Measurements from ENCODE around the gene ANKRD30A. TPM values are rescaled to one million over a fixed set of nuclear protein-coding genes. Genes with fewer than 3 reads are reported as not detected.

Gene ANKRD30A
- total RNA-seq, 4 donors from 2014 or later = not detected

- TF ChIP-seq POLR2AphosphoS5 (IDR thresholded peaks at IDR 0.05) (no peak), POLR2A (IDR thresholded peaks at IDR 0.05; ENCODE audit: low read depth) (no peak), EP300 (IDR thresholded peaks at IDR 0.05) (no peak), CTCF (IDR thresholded peaks at IDR 0.05) (no peak)
- DNase-seq (ENCODE audit: extremely low spot score) = no peak
- Histone ChIP-seq H3K9me3 (no peaks in the 10 kb centered on the region), H3K4me3 (no peak overlapping the region), H3K4me1 (no peaks in the 10 kb centered on the region), H3K36me3 (no peaks in the 10 kb centered on the region), H3K27ac (replicated peaks in 1 of 4) (no peak overlapping the region), H3K27me3 (no peaks in the 10 kb centered on the region)
- intact Hi-C loops (cut with DNase I) = no loop called here
- 21% methylated on average over 1 of the region's 1 CpG for WGBS
Measured at GRCh38 chr10:37314862-37315261, 189.5 kb downstream of the ANKRD30A start.

DNA sequence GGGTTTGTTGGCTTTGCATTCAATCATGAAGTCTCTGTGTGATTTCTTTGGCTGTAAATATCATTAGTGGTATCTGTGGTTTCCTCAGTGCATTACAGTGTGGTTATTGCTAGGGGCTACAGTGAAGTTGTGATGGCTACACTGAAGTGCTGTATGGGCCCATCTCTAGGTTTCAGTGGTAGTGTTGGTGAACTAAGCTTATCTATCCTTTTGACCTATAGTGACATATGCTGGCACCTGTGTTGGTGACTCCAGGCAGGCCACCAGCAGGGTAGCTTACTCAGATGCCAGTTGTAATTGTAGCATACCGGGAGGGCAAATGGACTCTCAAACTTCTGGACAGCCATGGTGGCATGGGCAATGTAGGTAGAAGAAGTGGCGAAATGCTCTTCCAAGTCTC is 219.0 kb downstream of the ANKRD30A start:
- no peak for DNase-seq (ENCODE audit: extremely low spot score)
- TF ChIP-seq POLR2AphosphoS5 (IDR thresholded peaks at IDR 0.05) = no peak
- TF ChIP-seq POLR2A (IDR thresholded peaks at IDR 0.05; ENCODE audit: low read depth) = no peak
- TF ChIP-seq EP300 (IDR thresholded peaks at IDR 0.05) = no peak
- no peak for TF ChIP-seq CTCF (IDR thresholded peaks at IDR 0.05)
- WGBS = 85% methylated on average over 2 of the region's 2 CpGs
- intact Hi-C loops (cut with DNase I) = no loop called here
- Histone ChIP-seq H3K36me3 (no peaks in the 10 kb centered on the region), H3K9me3 (no peaks in the 10 kb centered on the region), H3K27ac (replicated peaks in 1 of 4) (no peak overlapping the region), H3K27me3 (no peaks in the 10 kb centered on the region), H3K4me3 (no peak overlapping the region), H3K4me1 (no peaks in the 10 kb centered on the region)

DNA sequence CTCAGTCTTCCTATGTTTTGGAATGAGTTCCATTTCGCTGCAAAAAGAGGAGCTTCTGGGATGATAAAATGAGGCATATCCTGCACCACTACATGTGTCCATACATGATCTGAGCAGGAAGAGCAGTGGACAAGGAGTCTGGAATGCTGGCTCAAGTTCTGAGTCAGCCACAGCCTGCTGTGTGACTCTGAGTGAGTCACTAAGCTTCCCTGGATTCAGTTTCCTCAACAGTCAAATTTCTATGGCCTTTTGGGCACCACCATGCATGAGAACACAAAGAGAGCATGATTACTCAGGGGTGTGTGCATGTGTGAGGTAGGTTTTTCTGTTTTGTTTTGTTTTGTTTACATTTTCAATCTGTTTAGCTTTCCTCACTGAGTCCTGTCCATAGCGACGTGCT is 254.6 kb downstream of the ANKRD30A start:
- 74% methylated on average over 3 of the region's 3 CpGs for WGBS
- no peaks in the 10 kb centered on the region for H3K27me3 ChIP-seq
- intact Hi-C loops (cut with DNase I) = no loop called here
- no peak overlapping the region for H3K4me3 ChIP-seq
- H3K36me3 ChIP-seq = no peaks in the 10 kb centered on the region
- no peak for DNase-seq (ENCODE audit: extremely low spot score)
- H3K9me3 ChIP-seq = peaks cover 0 to 1% (median 0%) of the 10 kb centered on the region in 4 donors
- no peak overlapping the region for H3K27ac ChIP-seq (replicated peaks in 1 of 4)
- TF ChIP-seq POLR2AphosphoS5 (IDR thresholded peaks at IDR 0.05) = no peak
- TF ChIP-seq EP300 (IDR thresholded peaks at IDR 0.05) = no peak
- no peak for TF ChIP-seq POLR2A (IDR thresholded peaks at IDR 0.05; ENCODE audit: low read depth)
- TF ChIP-seq CTCF (IDR thresholded peaks at IDR 0.05) = no peak
- H3K4me1 ChIP-seq = no peaks in the 10 kb centered on the region

DNA sequence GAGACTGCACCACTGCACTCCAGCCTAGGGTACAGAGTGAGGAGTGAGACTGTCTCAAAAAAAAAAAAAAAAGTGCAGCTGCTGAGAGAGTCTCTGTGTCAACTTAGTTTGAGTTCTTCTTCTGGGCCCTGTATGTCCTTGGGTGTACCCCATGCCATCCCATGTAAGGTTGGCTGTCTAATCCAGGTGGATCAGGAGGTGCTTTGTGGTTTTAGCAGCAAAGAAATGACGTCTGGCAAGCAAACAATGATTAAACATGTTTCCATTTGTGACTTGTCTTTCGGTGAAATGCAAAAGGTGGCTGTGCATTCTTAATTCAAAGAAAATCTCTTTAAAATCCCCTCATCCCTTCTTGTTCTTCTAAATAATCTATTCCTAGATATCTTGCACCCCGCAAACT is 255.9 kb downstream of the ANKRD30A start:
- TF ChIP-seq CTCF (IDR thresholded peaks at IDR 0.05) = no peak
- no peak for TF ChIP-seq POLR2A (IDR thresholded peaks at IDR 0.05; ENCODE audit: low read depth)
- no peak for TF ChIP-seq EP300 (IDR thresholded peaks at IDR 0.05)
- TF ChIP-seq POLR2AphosphoS5 (IDR thresholded peaks at IDR 0.05) = no peak
- no peaks in the 10 kb centered on the region for H3K27me3 ChIP-seq
- no peaks in the 10 kb centered on the region for H3K4me1 ChIP-seq
- no peak for DNase-seq (ENCODE audit: extremely low spot score)
- H3K9me3 ChIP-seq = peaks cover 0 to 11% (median 0%) of the 10 kb centered on the region in 4 donors
- H3K27ac ChIP-seq (replicated peaks in 1 of 4) = no peak overlapping the region
- no peak overlapping the region for H3K4me3 ChIP-seq
- intact Hi-C loops (cut with DNase I) = no loop called here
- WGBS = 73% methylated on average over 3 of the region's 3 CpGs
- H3K36me3 ChIP-seq = no peaks in the 10 kb centered on the region

DNA sequence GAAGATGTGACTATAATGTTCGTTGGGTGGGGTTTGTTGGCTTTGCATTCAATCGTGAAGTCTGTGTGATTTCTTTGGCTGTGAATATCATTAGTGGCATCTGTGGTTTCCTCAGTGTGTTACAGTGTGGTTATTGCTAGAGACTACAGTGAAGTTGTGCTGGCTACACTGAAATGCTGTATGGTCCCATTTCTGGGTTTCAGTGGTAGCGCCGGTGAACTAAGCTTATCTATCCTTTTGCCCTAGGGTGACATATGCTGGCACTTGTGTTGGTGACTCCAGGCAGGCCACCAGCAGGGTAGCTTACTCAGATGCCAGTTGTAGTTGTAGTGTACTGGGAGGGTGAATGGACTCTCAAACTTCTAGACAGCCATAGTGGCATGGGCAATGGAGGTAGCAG is 259.5 kb downstream of the ANKRD30A start:
- Histone ChIP-seq H3K27me3 (no peaks in the 10 kb centered on the region), H3K9me3 (peaks cover 0 to 11% (median 0%) of the 10 kb centered on the region in 4 donors), H3K27ac (replicated peaks in 1 of 4) (no peak overlapping the region), H3K4me1 (no peaks in the 10 kb centered on the region), H3K4me3 (no peak overlapping the region), H3K36me3 (no peaks in the 10 kb centered on the region)
- no peak for DNase-seq (ENCODE audit: extremely low spot score)
- 83% methylated on average over 4 of the region's 4 CpGs for WGBS
- intact Hi-C loops (cut with DNase I) = no loop called here
- TF ChIP-seq CTCF (IDR thresholded peaks at IDR 0.05) (no peak), POLR2AphosphoS5 (IDR thresholded peaks at IDR 0.05) (no peak), EP300 (IDR thresholded peaks at IDR 0.05) (no peak), POLR2A (IDR thresholded peaks at IDR 0.05; ENCODE audit: low read depth) (no peak)
